GM15510 (cell line): ENCODE results near the gene GTPBP1.

ENCODE experiments used
- POLR2A ChIP-seq: IDR thresholded peaks from 3 replicates; pipeline ENCODE4 v1.6.1; 2011; ENCODE audit warnings: borderline replicate concordance; ENCODE audit not compliant: insufficient read length; ENCODE audit errors: extremely low read depth

Gene GTPBP1

GRCh38 chr22:38713921-38714320 is 8.2 kb downstream of the GTPBP1 start:
- no peak for TF ChIP-seq POLR2A

- TF ChIP-seq POLR2A: no peak
Observed at GRCh38 chr22:38715176-38715764, 9.5 kb downstream of the GTPBP1 start.

GRCh38 chr22:38715852-38716251 is 10.1 kb downstream of the GTPBP1 start:
- no peak for TF ChIP-seq POLR2A

GRCh38 chr22:38716271-38716670 is 10.5 kb downstream of the GTPBP1 start:
- no peak for TF ChIP-seq POLR2A

GRCh38 chr22:38716826-38717225 is 11.1 kb downstream of the GTPBP1 start:
- TF ChIP-seq POLR2A: no peak

GRCh38 chr22:38717244-38717643 is 11.5 kb downstream of the GTPBP1 start:
- no peak for TF ChIP-seq POLR2A

- TF ChIP-seq POLR2A: no peak
Observed at GRCh38 chr22:38718414-38718813, 12.7 kb downstream of the GTPBP1 start.

- no peak for TF ChIP-seq POLR2A
Observed at GRCh38 chr22:38719196-38719595, 13.5 kb downstream of the GTPBP1 start.

GRCh38 chr22:38720350-38720749 is 14.6 kb downstream of the GTPBP1 start:
- no peak for TF ChIP-seq POLR2A

- TF ChIP-seq POLR2A: no peak
Observed at GRCh38 chr22:38721551-38721950, 15.8 kb downstream of the GTPBP1 start.

GRCh38 chr22:38724176-38724575 is 18.4 kb downstream of the GTPBP1 start:
- no peak for TF ChIP-seq POLR2A

- TF ChIP-seq POLR2A: no peak
Observed at GRCh38 chr22:38724926-38725571, 19.3 kb downstream of the GTPBP1 start.

- TF ChIP-seq POLR2A: no peak
Observed at GRCh38 chr22:38725900-38726655, 20.3 kb downstream of the GTPBP1 start.

GRCh38 chr22:38727123-38727522 is 21.4 kb downstream of the GTPBP1 start:
- no peak for TF ChIP-seq POLR2A

GRCh38 chr22:38727530-38728451 is 22.0 kb downstream of the GTPBP1 start:
- no peak for TF ChIP-seq POLR2A
